Heart right ventricle (tissue), 16 donors: ENCODE measurements around the gene MYL10. TPM values are rescaled to one million over a fixed set of nuclear protein-coding genes. Genes with fewer than 3 reads are reported as not detected.

Source experiments
- ATAC-seq, 8 donors: fragments of 200-7000 bp; cut with Tn5 transposase; one replicate each; pipeline ENCODE4 v1.9.1; 2020; ENCODE audit warnings: mild to moderate bottlenecking in 8 of 8, moderate library complexity in 8 of 8, moderate number of reproducible peaks in 1 of 8
- DNase-seq, 2 donors: peaks; one replicate each; pipeline ENCODE4 v3.0.0-alpha.2; 2020
- H3K27ac ChIP-seq, 10 donors: fragments of 200-600 bp; sonication (generic) in 2 of 10; one replicate each; pipeline versions ENCODE4 v1.5.0 to v1.8.0; 2020 to 2022; ENCODE audit warnings: mild to moderate bottlenecking in 3 of 10
- H3K27me3 ChIP-seq, 7 donors: fragments of 200-600 bp; one replicate each; pipeline ENCODE4 v1.8.0; 2021 to 2022; ENCODE audit warnings: mild to moderate bottlenecking in 2 of 7
- H3K36me3 ChIP-seq, 9 donors: fragments of 200-600 bp; sonication (generic) in 1 of 9; one replicate each; pipeline versions ENCODE4 v1.5.0 to v1.8.0; 2020 to 2022; ENCODE audit warnings: mild to moderate bottlenecking in 2 of 9
- H3K4me1 ChIP-seq, 9 donors: fragments of 200-600 bp; sonication (generic) in 1 of 9; one replicate each; pipeline versions ENCODE4 v1.5.0 to v1.8.0; 2020 to 2022; ENCODE audit warnings: mild to moderate bottlenecking in 4 of 9
- H3K4me3 ChIP-seq, 10 donors: fragments of 200-600 bp; sonication (generic) in 2 of 10; one replicate each; pipeline versions ENCODE4 v1.5.0 to v1.8.0; 2020 to 2022; ENCODE audit warnings: mild to moderate bottlenecking in 7 of 10, moderate library complexity in 2 of 10
- H3K9me3 ChIP-seq, 11 donors: fragments of 200-600 bp in 10 of 11; sonication (generic) in 2 of 11; one replicate each; pipeline versions ENCODE4 v1.5.0 to v1.8.0; 2013 to 2022; ENCODE audit warnings: mild to moderate bottlenecking in 2 of 11, control low read depth in 1 of 11, moderate library complexity in 1 of 11
- CTCF ChIP-seq, 9 donors: fragments of 200-600 bp; sonication (generic) in 2 of 9; IDR thresholded peaks; one replicate each; pipeline versions ENCODE4 v1.5.0 to v1.8.0; 2021 to 2022; ENCODE audit warnings: antibody characterized with exemption in 9 of 9, mild to moderate bottlenecking in 5 of 9, moderate library complexity in 1 of 9
- WGBS, 2 donors: extraction: QIAGEN DNeasy Blood & Tissue Kit; methylation state at CpG; one replicate each; pipeline ENCODE4 v1.1.7; 2013; ENCODE audit warnings: inconsistent platforms in 1 of 2; 5-methylcytosine and 5-hydroxymethylcytosine counted together
- intact Hi-C, 10 donors: fragments of 100-400 bp; cut with DNase I; formaldehyde crosslinking; loops; one replicate each; pipeline versions ENCODE4 v1.11.1 to v1.14.2; 2022
- polyA plus RNA-seq, 2 donors: library from polyadenylated mRNA; stranded (reverse); fragments of 200-250 nt; gene quantifications; one replicate each; pipeline ENCODE4 v1.2.3, GENCODE V29; 2013
- total RNA-seq, 10 donors: library from RNA; stranded (reverse); fragmentation: NEBNext Ultra II Directional in 3 of 10; extraction: Animal tissue kit (Norgen Biotek cat#: 25700) in 3 of 10; gene quantifications; one replicate each; pipeline versions ENCODE4 v1.2.1 to v1.2.4, GENCODE V29; 2021 to 2023
- donor health status: Arrhythmogenic right ventricular cardiomyopathy.
- donor health status: ischemic (EF 13 %, LVEDD 7.1; RV severe dilation, severe dysfunction).
- donor health status: healthy with polysubstance abuse.
- donor health status: DM: no; HTN: yes; CAD: no.
- donor health status: DM: no; HTN: no; CAD: no.
- donor health status: ischemic (EF 25% LVEDD 6.9; RV normal size, moderate dysfunction).
- donor health status: ischemic (EF 25% LVEDD 5.7; RV mildly dilated, moderate dysfunction).
- donor health status: healthy.
- donor health status: DM: yes; HTN: yes; CAD: no.
- donor health status: Ischemic cardiomyopathy.
- donor health status: ischemic (EF 35%, LVEDD 5.7; RV mildly dilated, moderate dysfunction).
- donor health status: nonischemic (EF 11% LVEDD 7.7; RV severe dilation, severe dysfunction).
- donor health status: DM: yes; HTN: yes; CAD: no.
- donor health status: PGD.
- donor health status: ischemic (EF 29% LVEDD 5.4; RV normal size, mild dysfunction).
- donor health status: nonischemic (EF 23%, LVEDD 6.1; RV moderate dilation, normal function).

MYL10 gene
- total and polyA plus RNA-seq, 12 donors: not detected

- H3K9me3 ChIP-seq: peaks cover 0 to 6% (median 0%) of the 10 kb centered on the region in 11 donors
- no peaks in the 10 kb centered on the region for H3K4me1 ChIP-seq
- no peak overlapping the region for H3K4me3 ChIP-seq
- DNase-seq (no peak), ATAC-seq (no peak)
- TF ChIP-seq CTCF (IDR thresholded peaks at IDR 0.05): no peak
- WGBS, 2 donors: 85 to 87% methylated on average over 9 of the region's 9 CpGs
- H3K36me3 ChIP-seq: no peaks in the 10 kb centered on the region
- no peak overlapping the region for H3K27ac ChIP-seq
- intact Hi-C loops: no loop called here
- H3K27me3 ChIP-seq: no peaks in the 10 kb centered on the region
Measured at GRCh38 chr7:101588131-101588935, 40.8 kb downstream of the MYL10 start.

- Histone ChIP-seq H3K36me3 (no peaks in the 10 kb centered on the region), H3K4me1 (no peaks in the 10 kb centered on the region), H3K27ac (no peak overlapping the region), H3K4me3 (no peak overlapping the region), H3K9me3 (peaks cover 0 to 13% (median 0%) of the 10 kb centered on the region in 11 donors), H3K27me3 (no peaks in the 10 kb centered on the region)
- intact Hi-C loops: no loop called here
- no peak for DNase-seq
- TF ChIP-seq CTCF (IDR thresholded peaks at IDR 0.05): no peak
- WGBS, 2 donors: 64 to 70% methylated on average over 12 of the region's 12 CpGs
- ATAC-seq: no peak
Measured at GRCh38 chr7:101586906-101587677, 42.0 kb downstream of the MYL10 start.

- intact Hi-C loops: no loop called here
- Histone ChIP-seq H3K27me3 (peaks cover 0 to 4% (median 0%) of the 10 kb centered on the region in 7 donors), H3K4me3 (no peak overlapping the region), H3K9me3 (peaks cover 0 to 13% (median 0%) of the 10 kb centered on the region in 11 donors), H3K27ac (no peak overlapping the region), H3K36me3 (no peaks in the 10 kb centered on the region), H3K4me1 (no peaks in the 10 kb centered on the region)
- 79 to 80% methylated on average over 18 of the region's 18 CpGs for WGBS, 2 donors
- no peak for ATAC-seq
- TF ChIP-seq CTCF (IDR thresholded peaks at IDR 0.05): no peak
- no peak for DNase-seq
Measured at GRCh38 chr7:101586078-101586905, 42.8 kb downstream of the MYL10 start.

GRCh38 chr7:101582971-101583370 is 46.1 kb downstream of the MYL10 start:
- Histone ChIP-seq H3K27ac (no peak overlapping the region), H3K9me3 (peaks cover 0 to 13% (median 0%) of the 10 kb centered on the region in 11 donors), H3K4me3 (no peak overlapping the region), H3K27me3 (peaks cover 0 to 14% (median 5%) of the 10 kb centered on the region in 7 donors), H3K4me1 (no peaks in the 10 kb centered on the region), H3K36me3 (no peaks in the 10 kb centered on the region)
- DNase-seq (no peak), ATAC-seq (no peak)
- 96 to 97% methylated on average over 3 of the region's 3 CpGs for WGBS, 2 donors
- no peak for TF ChIP-seq CTCF (IDR thresholded peaks at IDR 0.05)
- intact Hi-C loops: no loop called here
